ENCODE data around the gene PCDHGA8.

DNA sequence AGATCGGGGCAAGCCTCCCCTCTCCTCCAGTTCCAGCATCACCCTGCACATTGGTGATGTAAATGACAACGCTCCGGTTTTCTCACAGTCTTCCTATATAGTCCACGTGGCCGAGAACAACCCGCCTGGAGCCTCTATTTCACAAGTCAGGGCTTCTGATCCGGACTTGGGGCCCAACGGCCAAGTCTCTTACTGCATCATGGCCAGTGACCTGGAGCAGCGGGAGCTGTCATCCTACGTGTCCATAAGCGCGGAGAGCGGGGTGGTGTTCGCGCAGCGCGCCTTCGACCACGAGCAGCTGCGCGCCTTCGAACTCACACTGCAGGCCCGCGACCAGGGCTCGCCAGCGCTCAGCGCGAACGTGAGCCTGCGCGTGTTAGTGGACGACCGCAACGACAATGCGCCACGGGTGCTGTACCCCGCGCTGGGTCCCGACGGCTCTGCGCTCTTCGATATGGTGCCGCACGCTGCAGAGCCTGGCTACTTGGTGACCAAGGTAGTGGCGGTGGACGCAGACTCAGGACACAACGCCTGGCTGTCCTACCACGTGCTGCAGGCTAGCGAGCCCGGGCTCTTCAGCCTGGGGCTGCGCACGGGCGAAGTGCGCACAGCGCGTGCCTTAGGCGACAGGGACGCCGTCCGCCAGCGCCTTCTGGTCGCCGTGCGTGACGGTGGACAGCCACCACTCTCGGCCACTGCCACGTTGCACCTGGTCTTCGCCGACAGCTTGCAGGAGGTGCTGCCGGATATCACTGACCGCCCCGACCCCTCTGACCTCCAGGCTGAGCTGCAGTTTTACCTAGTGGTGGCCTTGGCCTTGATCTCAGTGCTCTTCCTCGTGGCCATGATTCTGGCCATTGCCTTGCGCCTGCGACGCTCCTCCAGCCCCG, 3.0 kb upstream of the PCDHGA8 start:
- no peak for TF ChIP-seq CTCF (IDR thresholded peaks at IDR 0.05)
- no peak for TF ChIP-seq REST (IDR thresholded peaks at IDR 0.05; ENCODE audit: insufficient read depth in 1 of 2, low read depth in 2 of 2, low read length in 1 of 2)
- no peak for TF ChIP-seq SIN3A (IDR thresholded peaks at IDR 0.05; ENCODE audit: borderline replicate concordance, insufficient read depth, low read depth, low read length)
- TF ChIP-seq POLR2AphosphoS5 (IDR thresholded peaks at IDR 0.05; ENCODE audit: low read depth, low read length), result no peak

Measured in Panc1 (cell line).